ENCODE results near the gene SGO1.

SGO1 gene

DNA sequence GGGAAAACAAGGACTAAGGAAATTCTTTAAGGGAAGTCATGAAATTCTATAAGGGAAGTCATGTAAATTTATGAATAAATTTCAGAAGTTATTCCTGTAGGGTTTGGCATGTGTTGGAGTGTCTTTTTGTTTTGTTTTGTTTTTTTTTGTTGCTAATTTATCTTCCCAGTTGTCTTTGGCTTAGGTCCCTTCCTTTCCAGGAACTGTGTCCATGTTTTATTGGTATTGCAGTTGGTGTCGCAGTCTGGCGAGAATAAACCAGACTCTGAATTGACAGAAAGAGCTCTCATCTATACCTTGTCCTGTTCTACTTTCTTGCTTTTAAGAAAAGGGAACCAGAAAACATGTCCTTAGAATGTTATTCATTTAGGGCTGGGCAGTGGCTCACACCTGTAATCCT lies 57.6 kb downstream of the SGO1 start:
- H3K4me3 ChIP-seq (ENCODE audit: low read length) = no peak overlapping the region
- DNase-seq (ENCODE audit: low read depth) = no peak
- TF ChIP-seq, protein P1, sequence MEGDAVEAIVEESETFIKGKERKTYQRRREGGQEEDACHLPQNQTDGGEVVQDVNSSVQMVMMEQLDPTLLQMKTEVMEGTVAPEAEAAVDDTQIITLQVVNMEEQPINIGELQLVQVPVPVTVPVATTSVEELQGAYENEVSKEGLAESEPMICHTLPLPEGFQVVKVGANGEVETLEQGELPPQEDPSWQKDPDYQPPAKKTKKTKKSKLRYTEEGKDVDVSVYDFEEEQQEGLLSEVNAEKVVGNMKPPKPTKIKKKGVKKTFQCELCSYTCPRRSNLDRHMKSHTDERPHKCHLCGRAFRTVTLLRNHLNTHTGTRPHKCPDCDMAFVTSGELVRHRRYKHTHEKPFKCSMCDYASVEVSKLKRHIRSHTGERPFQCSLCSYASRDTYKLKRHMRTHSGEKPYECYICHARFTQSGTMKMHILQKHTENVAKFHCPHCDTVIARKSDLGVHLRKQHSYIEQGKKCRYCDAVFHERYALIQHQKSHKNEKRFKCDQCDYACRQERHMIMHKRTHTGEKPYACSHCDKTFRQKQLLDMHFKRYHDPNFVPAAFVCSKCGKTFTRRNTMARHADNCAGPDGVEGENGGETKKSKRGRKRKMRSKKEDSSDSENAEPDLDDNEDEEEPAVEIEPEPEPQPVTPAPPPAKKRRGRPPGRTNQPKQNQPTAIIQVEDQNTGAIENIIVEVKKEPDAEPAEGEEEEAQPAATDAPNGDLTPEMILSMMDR (conservative IDR thresholded peaks at IDR 0.05; ENCODE audit: low read depth, low read length) = no peak

- TF ChIP-seq, protein P1 (conservative IDR thresholded peaks at IDR 0.05; ENCODE audit: low read depth, low read length) = no peak
- no peak for DNase-seq (ENCODE audit: low read depth)
- H3K4me3 ChIP-seq (ENCODE audit: low read length) = no peak overlapping the region
These were observed 60.1 kb downstream of the SGO1 start for GRCh38 chr3:20125897-20126296.

DNA sequence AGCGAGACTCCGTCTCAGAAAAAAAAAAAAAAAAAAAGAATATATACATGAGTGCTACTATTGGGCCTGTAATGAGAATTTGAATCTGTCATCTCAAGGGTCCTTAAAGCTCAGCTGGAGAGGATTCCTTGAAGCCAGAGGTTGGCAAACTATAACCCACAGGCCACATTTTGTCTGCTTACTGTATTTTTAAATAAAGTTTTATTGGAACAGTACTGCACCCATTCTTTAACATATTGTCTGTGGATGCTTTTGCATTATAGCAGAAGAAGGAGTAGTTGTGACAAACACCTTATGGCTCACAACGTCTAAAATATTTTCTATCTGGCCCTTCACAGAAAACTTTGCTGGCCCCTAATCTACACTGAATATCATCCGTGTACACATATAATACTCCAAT lies 60.7 kb downstream of the SGO1 start:
- no peak for DNase-seq (ENCODE audit: low read depth)
- TF ChIP-seq, protein P1 (conservative IDR thresholded peaks at IDR 0.05; ENCODE audit: low read depth, low read length) = no peak
- no peak overlapping the region for H3K4me3 ChIP-seq (ENCODE audit: low read length)

DNA sequence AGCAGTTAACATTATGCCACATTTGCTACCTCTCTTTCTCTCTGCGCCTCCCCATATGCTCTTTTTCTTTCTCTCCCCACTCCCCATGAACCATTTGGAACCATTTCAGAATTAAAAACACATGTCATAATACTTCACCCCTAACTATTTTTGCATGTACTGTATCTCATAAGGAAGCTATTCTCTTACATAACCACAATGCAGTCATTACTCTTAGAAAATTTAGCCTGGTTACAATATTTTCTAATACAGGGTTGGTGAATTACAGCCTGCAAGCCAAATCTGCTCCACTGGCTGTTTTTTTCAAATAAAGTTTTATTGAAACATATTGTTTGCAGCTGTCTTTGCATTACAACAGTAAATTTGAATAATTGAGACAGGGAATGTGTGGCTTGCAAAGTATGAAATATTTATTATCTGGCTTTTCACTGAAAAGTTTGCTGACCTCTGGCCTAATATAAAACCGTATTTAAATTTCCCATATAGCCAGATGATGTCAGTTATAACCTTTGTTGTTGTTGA lies 62.8 kb downstream of the SGO1 start:
- H3K4me3 ChIP-seq (ENCODE audit: low read length) = no peak overlapping the region
- TF ChIP-seq, protein P1 (conservative IDR thresholded peaks at IDR 0.05; ENCODE audit: low read depth, low read length) = no peak
- DNase-seq (ENCODE audit: low read depth) = no peak

- TF ChIP-seq, protein P1 (conservative IDR thresholded peaks at IDR 0.05; ENCODE audit: low read depth, low read length) = no peak
- DNase-seq (ENCODE audit: low read depth) = no peak
- H3K4me3 ChIP-seq (ENCODE audit: low read length) = no peak overlapping the region
These were observed 64.9 kb downstream of the SGO1 start for GRCh38 chr3:20121088-20121487.
